Glomerular endothelial cell (primary cell): ENCODE measurements around the gene MYH11. TPM values are rescaled to one million over a fixed set of nuclear protein-coding genes. Genes with fewer than 3 reads are reported as not detected.

Experiments
- DNase-seq: peaks from one replicate; pipeline ENCODE4 v3.0.0-alpha.2; 2011; ENCODE audit warnings: low read depth, low spot score; ENCODE audit errors: extremely low read depth
- total RNA-seq: library from RNA; depleted of rRNA; stranded (reverse); fragments of >200 nt; gene quantifications from 2 replicates; pipeline ENCODE4 v1.2.3, GENCODE V29; 2015

The MYH11 gene
- total RNA-seq, 1 donor from 2014 or later, result not detected

GRCh38 chr16:15779664-15780351 is 77.0 kb downstream of the MYH11 start:
- DNase-seq, result no peak

- no peak for DNase-seq
These were observed 77.7 kb downstream of the MYH11 start for GRCh38 chr16:15778999-15779614.

- no peak for DNase-seq
These were observed 78.6 kb downstream of the MYH11 start for GRCh38 chr16:15778204-15778743.

- no peak for DNase-seq
These were observed 79.2 kb downstream of the MYH11 start for GRCh38 chr16:15777533-15778203.

- no peak for DNase-seq
These were observed 80.3 kb downstream of the MYH11 start for GRCh38 chr16:15776572-15776971.

GRCh38 chr16:15775663-15776304 is 81.0 kb downstream of the MYH11 start:
- DNase-seq, result no peak

GRCh38 chr16:15775209-15775608 is 81.6 kb downstream of the MYH11 start:
- DNase-seq, result no peak

- DNase-seq, result no peak
These were observed 82.9 kb downstream of the MYH11 start for GRCh38 chr16:15773968-15774367.

GRCh38 chr16:15772579-15773293 is 84.1 kb downstream of the MYH11 start:
- no peak for DNase-seq

- DNase-seq, result no peak
These were observed 85.1 kb downstream of the MYH11 start for GRCh38 chr16:15771694-15772093.

- no peak for DNase-seq
These were observed 86.3 kb downstream of the MYH11 start for GRCh38 chr16:15770512-15770911.

- no peak for DNase-seq
These were observed 86.7 kb downstream of the MYH11 start for GRCh38 chr16:15770107-15770506.

GRCh38 chr16:15769239-15769638 is 87.6 kb downstream of the MYH11 start:
- no peak for DNase-seq

- DNase-seq, result no peak
These were observed 88.6 kb downstream of the MYH11 start for GRCh38 chr16:15768201-15768600.

- DNase-seq, result no peak
These were observed 89.9 kb downstream of the MYH11 start for GRCh38 chr16:15766918-15767317.

- no peak for DNase-seq
These were observed 90.9 kb downstream of the MYH11 start for GRCh38 chr16:15765880-15766279.

- no peak for DNase-seq
These were observed 91.7 kb downstream of the MYH11 start for GRCh38 chr16:15765116-15765515.

GRCh38 chr16:15764112-15764511 is 92.7 kb downstream of the MYH11 start:
- no peak for DNase-seq

GRCh38 chr16:15760129-15760528 is 96.7 kb downstream of the MYH11 start:
- no peak for DNase-seq

GRCh38 chr16:15759070-15759469 is 97.8 kb downstream of the MYH11 start:
- DNase-seq, result no peak
